ENCODE measurements around the gene IRF1.

IRF1 gene

DNA sequence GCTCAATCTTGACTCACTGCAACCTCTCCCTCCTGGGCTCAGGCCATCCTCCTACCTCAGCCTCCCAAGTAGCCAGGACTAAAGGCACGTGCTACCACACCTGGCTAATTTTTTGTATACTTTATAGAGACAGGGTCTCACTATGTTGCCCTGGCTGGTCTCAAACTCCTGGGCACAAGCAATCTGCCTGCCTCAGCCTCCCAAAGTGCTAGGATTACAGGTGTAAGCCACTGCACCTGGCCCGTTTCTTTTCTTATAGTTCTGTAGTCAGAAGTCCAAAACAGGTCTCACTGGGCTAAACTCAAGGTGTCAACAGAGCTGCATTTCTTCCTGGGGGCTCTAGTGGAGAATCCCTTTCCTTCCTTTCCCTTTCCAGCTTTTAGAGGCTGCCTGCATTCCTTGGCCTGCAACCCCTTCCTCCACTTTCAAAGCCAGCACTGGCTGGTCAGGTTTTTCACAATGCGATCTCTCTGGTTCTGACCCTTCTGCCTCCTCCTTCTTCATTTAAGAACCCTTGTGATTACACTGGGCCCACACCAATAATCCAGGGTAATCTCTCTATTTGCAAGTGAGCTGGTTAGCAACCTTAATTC is 16.3 kb downstream of the IRF1 start:
- TF ChIP-seq CREB1 (IDR thresholded peaks at IDR 0.05; ENCODE audit: low read depth): no peak
- TF ChIP-seq ZBTB7A (IDR thresholded peaks at IDR 0.05; ENCODE audit: low read depth): no peak
- no peak for TF ChIP-seq TEAD4 (IDR thresholded peaks at IDR 0.05)
- no peak for TF ChIP-seq RAD21 (IDR thresholded peaks at IDR 0.05; ENCODE audit: low read depth)
- TF ChIP-seq NFIC (IDR thresholded peaks at IDR 0.05): no peak
- no peak for TF ChIP-seq CEBPB (IDR thresholded peaks at IDR 0.05)
- no peak for TF ChIP-seq FOXM1 (IDR thresholded peaks at IDR 0.05; ENCODE audit: borderline replicate concordance, low read depth)
- TF ChIP-seq EGR1 (IDR thresholded peaks at IDR 0.05): no peak
- TF ChIP-seq, protein P1, sequence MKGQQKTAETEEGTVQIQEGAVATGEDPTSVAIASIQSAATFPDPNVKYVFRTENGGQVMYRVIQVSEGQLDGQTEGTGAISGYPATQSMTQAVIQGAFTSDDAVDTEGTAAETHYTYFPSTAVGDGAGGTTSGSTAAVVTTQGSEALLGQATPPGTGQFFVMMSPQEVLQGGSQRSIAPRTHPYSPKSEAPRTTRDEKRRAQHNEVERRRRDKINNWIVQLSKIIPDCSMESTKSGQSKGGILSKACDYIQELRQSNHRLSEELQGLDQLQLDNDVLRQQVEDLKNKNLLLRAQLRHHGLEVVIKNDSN (IDR thresholded peaks at IDR 0.05): no peak
- TF ChIP-seq EP300 (IDR thresholded peaks at IDR 0.05; ENCODE audit: borderline replicate concordance): no peak
- TF ChIP-seq TCF12 (IDR thresholded peaks at IDR 0.05; ENCODE audit: low read depth): no peak
- TF ChIP-seq, protein P2, sequence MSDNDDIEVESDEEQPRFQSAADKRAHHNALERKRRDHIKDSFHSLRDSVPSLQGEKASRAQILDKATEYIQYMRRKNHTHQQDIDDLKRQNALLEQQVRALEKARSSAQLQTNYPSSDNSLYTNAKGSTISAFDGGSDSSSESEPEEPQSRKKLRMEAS (IDR thresholded peaks at IDR 0.05): no peak
- TF ChIP-seq, protein P3, sequence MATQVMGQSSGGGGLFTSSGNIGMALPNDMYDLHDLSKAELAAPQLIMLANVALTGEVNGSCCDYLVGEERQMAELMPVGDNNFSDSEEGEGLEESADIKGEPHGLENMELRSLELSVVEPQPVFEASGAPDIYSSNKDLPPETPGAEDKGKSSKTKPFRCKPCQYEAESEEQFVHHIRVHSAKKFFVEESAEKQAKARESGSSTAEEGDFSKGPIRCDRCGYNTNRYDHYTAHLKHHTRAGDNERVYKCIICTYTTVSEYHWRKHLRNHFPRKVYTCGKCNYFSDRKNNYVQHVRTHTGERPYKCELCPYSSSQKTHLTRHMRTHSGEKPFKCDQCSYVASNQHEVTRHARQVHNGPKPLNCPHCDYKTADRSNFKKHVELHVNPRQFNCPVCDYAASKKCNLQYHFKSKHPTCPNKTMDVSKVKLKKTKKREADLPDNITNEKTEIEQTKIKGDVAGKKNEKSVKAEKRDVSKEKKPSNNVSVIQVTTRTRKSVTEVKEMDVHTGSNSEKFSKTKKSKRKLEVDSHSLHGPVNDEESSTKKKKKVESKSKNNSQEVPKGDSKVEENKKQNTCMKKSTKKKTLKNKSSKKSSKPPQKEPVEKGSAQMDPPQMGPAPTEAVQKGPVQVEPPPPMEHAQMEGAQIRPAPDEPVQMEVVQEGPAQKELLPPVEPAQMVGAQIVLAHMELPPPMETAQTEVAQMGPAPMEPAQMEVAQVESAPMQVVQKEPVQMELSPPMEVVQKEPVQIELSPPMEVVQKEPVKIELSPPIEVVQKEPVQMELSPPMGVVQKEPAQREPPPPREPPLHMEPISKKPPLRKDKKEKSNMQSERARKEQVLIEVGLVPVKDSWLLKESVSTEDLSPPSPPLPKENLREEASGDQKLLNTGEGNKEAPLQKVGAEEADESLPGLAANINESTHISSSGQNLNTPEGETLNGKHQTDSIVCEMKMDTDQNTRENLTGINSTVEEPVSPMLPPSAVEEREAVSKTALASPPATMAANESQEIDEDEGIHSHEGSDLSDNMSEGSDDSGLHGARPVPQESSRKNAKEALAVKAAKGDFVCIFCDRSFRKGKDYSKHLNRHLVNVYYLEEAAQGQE (IDR thresholded peaks at IDR 0.05; ENCODE audit: low read depth): no peak
- TF ChIP-seq TAF1 (IDR thresholded peaks at IDR 0.05; ENCODE audit: low read depth): no peak
- no peak for TF ChIP-seq YY1 (IDR thresholded peaks at IDR 0.05; ENCODE audit: low read depth)

DNA sequence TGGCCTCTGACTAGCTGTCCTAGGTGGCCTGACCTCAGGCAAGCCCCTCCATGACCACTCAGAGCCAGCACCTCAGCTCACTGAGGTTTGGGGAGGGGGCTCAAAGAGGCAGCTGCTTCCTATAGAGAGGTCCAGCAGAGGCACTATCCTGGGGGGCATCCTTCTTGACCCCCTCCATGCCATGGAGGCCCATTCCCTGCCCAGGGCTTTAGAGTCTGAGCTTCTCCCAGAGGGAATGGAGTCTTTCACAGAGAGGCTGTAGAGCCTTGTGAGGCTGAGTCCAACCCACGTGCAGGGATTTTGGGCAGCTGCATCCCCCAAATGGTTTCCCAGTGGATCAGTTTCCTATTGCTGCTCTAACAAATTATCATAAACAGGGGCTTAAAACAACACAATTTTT is 16.9 kb downstream of the IRF1 start:
- TF ChIP-seq EP300 (IDR thresholded peaks at IDR 0.05; ENCODE audit: borderline replicate concordance) (no peak), CREB1 (IDR thresholded peaks at IDR 0.05; ENCODE audit: low read depth) (no peak), TAF1 (IDR thresholded peaks at IDR 0.05; ENCODE audit: low read depth) (no peak), TEAD4 (IDR thresholded peaks at IDR 0.05) (no peak), RAD21 (IDR thresholded peaks at IDR 0.05; ENCODE audit: low read depth) (no peak), FOXM1 (IDR thresholded peaks at IDR 0.05; ENCODE audit: borderline replicate concordance, low read depth) (no peak), TCF12 (IDR thresholded peaks at IDR 0.05; ENCODE audit: low read depth) (no peak), CEBPB (IDR thresholded peaks at IDR 0.05) (no peak), YY1 (IDR thresholded peaks at IDR 0.05; ENCODE audit: low read depth) (no peak)
- TF ChIP-seq, protein P3 (IDR thresholded peaks at IDR 0.05; ENCODE audit: low read depth): no peak
- TF ChIP-seq, protein P1 (IDR thresholded peaks at IDR 0.05): no peak

DNA sequence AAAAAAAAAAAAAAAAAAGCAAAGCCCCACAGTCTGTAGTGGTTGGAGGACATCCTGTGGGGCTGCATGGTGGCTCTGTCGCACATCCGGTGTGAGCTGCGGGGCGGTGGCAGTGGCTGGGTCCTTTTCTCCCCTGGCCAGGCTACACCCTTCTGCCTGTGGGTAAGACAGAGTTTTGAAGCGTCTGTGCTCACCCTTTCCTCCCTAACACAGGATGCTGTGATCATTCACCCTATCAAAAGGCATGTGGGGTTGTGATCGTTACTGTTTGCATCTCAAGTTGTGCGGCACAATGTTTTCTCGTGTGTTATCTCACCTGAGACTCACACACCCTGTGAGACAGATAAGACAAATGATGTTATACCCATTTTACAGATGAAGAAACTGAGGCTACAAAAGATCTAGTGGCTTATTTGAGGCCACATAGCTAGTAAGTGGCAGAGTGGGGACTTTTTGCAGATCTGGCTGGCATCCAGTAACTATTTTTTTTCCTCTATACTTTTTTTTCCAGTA is 17.5 kb downstream of the IRF1 start:
- TF ChIP-seq FOXM1 (IDR thresholded peaks at IDR 0.05; ENCODE audit: borderline replicate concordance, low read depth) (no peak), TAF1 (IDR thresholded peaks at IDR 0.05; ENCODE audit: low read depth) (no peak), CREB1 (IDR thresholded peaks at IDR 0.05; ENCODE audit: low read depth) (no peak), TEAD4 (IDR thresholded peaks at IDR 0.05) (no peak), CEBPB (IDR thresholded peaks at IDR 0.05) (no peak), EGR1 (IDR thresholded peaks at IDR 0.05) (no peak), ZBTB7A (IDR thresholded peaks at IDR 0.05; ENCODE audit: low read depth) (no peak), EP300 (IDR thresholded peaks at IDR 0.05; ENCODE audit: borderline replicate concordance) (no peak), NFIC (IDR thresholded peaks at IDR 0.05) (no peak), RAD21 (IDR thresholded peaks at IDR 0.05; ENCODE audit: low read depth) (no peak), TCF12 (IDR thresholded peaks at IDR 0.05; ENCODE audit: low read depth) (no peak), YY1 (IDR thresholded peaks at IDR 0.05; ENCODE audit: low read depth) (no peak)
- TF ChIP-seq, protein P2 (IDR thresholded peaks at IDR 0.05): no peak
- TF ChIP-seq, protein P3 (IDR thresholded peaks at IDR 0.05; ENCODE audit: low read depth): no peak
- TF ChIP-seq, protein P1 (IDR thresholded peaks at IDR 0.05): no peak
